Mesodermal cell (in vitro differentiated cells): ENCODE data around the gene RAB36.

Experiments used
- H3K27ac ChIP-seq: 2 replicates; pipeline ENCODE4 v1.7.0; 2013; ENCODE audit warnings: mild to moderate bottlenecking, low read depth, low read length, moderate library complexity; ENCODE audit not compliant: severe bottlenecking
- H3K36me3 ChIP-seq: 2 replicates; pipeline ENCODE4 v1.7.1; 2013; ENCODE audit warnings: mild to moderate bottlenecking, low read length, moderate library complexity; ENCODE audit not compliant: control insufficient read depth, insufficient read depth
- H3K4me1 ChIP-seq: one replicate; pipeline ENCODE4 v1.7.1; 2013; ENCODE audit warnings: mild to moderate bottlenecking, low read length; ENCODE audit not compliant: insufficient read depth, control insufficient read depth, poor library complexity, severe bottlenecking
- H3K4me3 ChIP-seq: 2 replicates; pipeline ENCODE4 v1.7.0; 2013; ENCODE audit warnings: low read length, control low read depth, mild to moderate bottlenecking; ENCODE audit not compliant: insufficient read depth, poor library complexity, severe bottlenecking; ENCODE audit errors: extremely low read depth
- H3K9me3 ChIP-seq: 2 replicates; pipeline ENCODE4 v1.7.1; 2013; ENCODE audit warnings: mild to moderate bottlenecking, low read length, moderate library complexity; ENCODE audit not compliant: control insufficient read depth
- WGBS, 2 experiments: methylation state at CpG; one replicate each; pipeline ENCODE4 v1.1.5; 2013; ENCODE audit warnings: missing lambda C conversion rate in 2 of 2; ENCODE audit not compliant: insufficient coverage in 2 of 2; 5-methylcytosine and 5-hydroxymethylcytosine counted together

Gene RAB36

GRCh38 chr22:23166042-23166831 lies 21.0 kb downstream of the RAB36 start:
- H3K4me1 ChIP-seq, result no peaks in the 10 kb centered on the region
- H3K9me3 ChIP-seq, result no peaks in the 10 kb centered on the region
- 79 to 95% methylated on average over 3 to 4 of the region's 6 CpGs for WGBS, 2 experiments
- no peaks in the 10 kb centered on the region for H3K36me3 ChIP-seq
- H3K4me3 ChIP-seq, result no peak overlapping the region
- no peak overlapping the region for H3K27ac ChIP-seq

DNA sequence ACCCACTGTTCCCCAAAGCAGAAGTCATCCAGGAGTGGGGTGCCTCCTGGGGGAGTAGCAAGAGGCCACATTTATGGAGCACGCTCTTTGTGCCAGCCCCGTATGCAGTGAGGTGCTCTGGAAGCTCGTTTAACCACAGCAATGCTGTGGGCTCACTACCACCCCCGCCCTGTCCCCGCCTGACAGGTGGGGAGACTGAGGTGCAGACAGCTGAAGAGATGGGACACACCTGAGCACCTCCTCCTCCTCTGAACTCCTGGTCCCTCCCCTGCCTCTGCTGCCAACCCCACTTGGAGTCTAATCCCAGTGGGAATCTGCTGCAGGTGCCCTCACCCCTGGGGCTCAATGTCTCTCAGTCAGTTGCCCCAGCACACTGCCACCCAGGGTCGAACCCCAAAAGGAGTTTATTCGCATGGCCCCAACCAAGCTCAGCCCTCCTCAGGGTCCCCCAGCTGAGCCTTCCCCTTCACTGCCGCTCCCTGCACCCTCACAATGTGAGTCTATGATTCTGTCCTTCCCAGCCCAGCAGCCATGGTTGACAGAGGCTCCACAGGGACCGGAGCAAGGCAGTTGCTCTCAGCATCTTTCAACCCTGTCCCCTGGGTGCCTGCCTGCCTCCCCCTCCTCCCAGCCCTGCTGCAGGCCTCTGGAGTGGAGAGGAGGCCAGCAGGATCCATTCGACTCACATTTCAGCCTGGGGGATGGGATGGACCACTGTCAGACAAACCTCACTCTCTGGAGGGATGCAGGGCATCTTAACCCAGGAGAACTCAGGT lies 21.8 kb downstream of the RAB36 start:
- no peaks in the 10 kb centered on the region for H3K4me1 ChIP-seq
- H3K4me3 ChIP-seq, result no peak overlapping the region
- H3K9me3 ChIP-seq, result no peaks in the 10 kb centered on the region
- no peaks in the 10 kb centered on the region for H3K36me3 ChIP-seq
- WGBS, 2 experiments, result 78 to 86% methylated on average over 8 of the region's 10 CpGs
- no peak overlapping the region for H3K27ac ChIP-seq

DNA sequence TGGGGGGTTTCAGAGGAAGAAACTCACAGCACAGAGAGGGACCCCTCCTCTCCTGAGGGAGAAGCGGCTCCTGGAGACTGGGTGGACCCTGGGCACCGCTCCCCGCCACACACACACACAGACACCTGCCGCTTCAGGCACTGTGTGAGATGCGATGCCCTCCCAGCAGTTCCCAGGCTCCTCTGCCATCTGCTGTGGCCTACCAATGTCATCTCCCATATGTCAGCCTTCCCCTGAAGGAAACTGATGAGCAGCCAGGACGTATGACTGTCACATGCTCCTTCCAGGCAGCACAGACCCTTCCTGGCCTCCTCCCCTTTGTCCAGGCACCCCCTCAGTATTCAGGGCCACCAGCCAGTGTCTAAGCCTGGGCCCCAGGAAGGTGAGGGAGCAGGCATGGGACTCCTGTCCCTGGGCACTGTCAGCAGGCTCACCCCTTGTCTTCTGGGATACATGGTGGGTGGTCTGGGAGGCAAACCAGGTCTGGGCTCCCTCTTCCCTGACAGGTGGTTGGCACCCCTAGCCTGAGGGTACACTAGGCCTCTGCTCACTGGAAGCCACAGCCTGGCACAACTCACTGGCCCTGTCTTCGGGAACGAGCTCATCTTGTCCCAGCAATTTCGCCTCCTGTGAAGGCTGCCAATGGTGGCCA lies 23.2 kb downstream of the RAB36 start:
- H3K36me3 ChIP-seq, result no peaks in the 10 kb centered on the region
- H3K4me1 ChIP-seq, result no peaks in the 10 kb centered on the region
- no peak overlapping the region for H3K27ac ChIP-seq
- 90 to 94% methylated on average over 9 of the region's 9 CpGs for WGBS, 2 experiments
- H3K9me3 ChIP-seq, result no peaks in the 10 kb centered on the region
- H3K4me3 ChIP-seq, result no peak overlapping the region

- 60 to 80% methylated on average over 1 to 4 of the region's 4 CpGs for WGBS, 2 experiments
- no peak overlapping the region for H3K27ac ChIP-seq
- H3K4me3 ChIP-seq, result no peak overlapping the region
- H3K36me3 ChIP-seq, result no peaks in the 10 kb centered on the region
- no peaks in the 10 kb centered on the region for H3K4me1 ChIP-seq
- no peaks in the 10 kb centered on the region for H3K9me3 ChIP-seq
These were observed 23.7 kb downstream of the RAB36 start for GRCh38 chr22:23169043-23169406.

DNA sequence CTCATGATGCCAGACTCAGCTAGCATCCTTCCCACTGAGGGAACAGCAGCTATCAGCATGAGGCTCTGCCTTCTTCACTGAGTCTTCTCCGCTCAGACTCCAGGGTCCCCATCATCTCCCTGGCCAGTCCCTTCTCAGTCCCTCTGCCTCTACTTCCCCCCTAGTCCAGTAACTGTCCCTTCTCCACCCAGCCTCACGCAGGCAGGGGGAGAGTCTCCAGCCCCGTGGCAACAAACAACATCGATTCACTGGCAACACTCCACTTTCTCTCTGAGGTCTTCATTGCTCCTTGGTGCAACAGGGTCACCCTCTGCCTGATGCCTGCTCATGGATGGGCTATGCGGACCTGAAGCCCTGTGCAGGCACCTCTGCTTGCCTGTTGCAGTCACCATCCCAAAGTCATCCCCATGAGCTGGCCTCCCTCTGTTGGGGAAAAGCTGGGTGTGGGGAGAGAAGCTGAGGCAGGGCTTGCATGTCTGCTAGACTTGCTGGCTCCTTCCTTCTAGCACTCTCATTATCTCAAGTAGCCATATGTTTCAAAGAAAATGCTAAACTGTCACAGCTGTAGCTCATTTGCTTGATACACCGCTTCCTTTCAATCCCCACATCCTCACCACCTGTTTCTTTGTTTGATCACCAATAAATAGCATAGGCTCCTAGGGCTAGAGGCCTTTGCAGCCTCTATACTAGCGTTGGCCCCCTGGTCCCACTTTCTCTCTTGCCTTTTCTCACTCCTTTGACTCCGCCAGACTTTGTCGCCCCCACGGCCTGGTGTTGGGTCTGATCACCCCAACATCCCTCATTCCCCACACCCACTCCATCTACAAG lies 30.8 kb downstream of the RAB36 start:
- WGBS, 2 experiments, result 85 to 92% methylated on average over 8 to 9 of the region's 10 CpGs
- no peak overlapping the region for H3K4me3 ChIP-seq
- peaks cover 16% of the 10 kb centered on the region for H3K9me3 ChIP-seq
- H3K4me1 ChIP-seq, result peaks cover 8% of the 10 kb centered on the region
- H3K27ac ChIP-seq, result no peak overlapping the region
- H3K36me3 ChIP-seq, result no peaks in the 10 kb centered on the region

GRCh38 chr22:23176645-23177027 lies 31.4 kb downstream of the RAB36 start:
- no peak overlapping the region for H3K4me3 ChIP-seq
- H3K27ac ChIP-seq, result no peak overlapping the region
- H3K9me3 ChIP-seq, result peaks cover 16% of the 10 kb centered on the region
- H3K4me1 ChIP-seq, result peaks cover 8% of the 10 kb centered on the region
- H3K36me3 ChIP-seq, result peaks cover 3% of the 10 kb centered on the region
- WGBS, 2 experiments, result 85 to 86% methylated on average over 9 of the region's 9 CpGs

- H3K9me3 ChIP-seq, result peaks cover 16% of the 10 kb centered on the region
- H3K36me3 ChIP-seq, result peaks cover 8% of the 10 kb centered on the region
- no peak overlapping the region for H3K4me3 ChIP-seq
- H3K4me1 ChIP-seq, result peaks cover 8% of the 10 kb centered on the region
- H3K27ac ChIP-seq, result no peak overlapping the region
- WGBS, 2 experiments, result 94 to 100% methylated on average over 1 to 4 of the region's 4 CpGs
These were observed 31.9 kb downstream of the RAB36 start for GRCh38 chr22:23177197-23177596.

GRCh38 chr22:23178512-23179254 lies 33.4 kb downstream of the RAB36 start:
- Histone ChIP-seq H3K27ac (no peak overlapping the region), H3K4me1 (peaks cover 16% of the 10 kb centered on the region), H3K4me3 (no peak overlapping the region), H3K36me3 (peaks cover 13% of the 10 kb centered on the region), H3K9me3 (peaks cover 16% of the 10 kb centered on the region)
- 22 to 34% methylated on average over 5 to 7 of the region's 9 CpGs for WGBS, 2 experiments

DNA sequence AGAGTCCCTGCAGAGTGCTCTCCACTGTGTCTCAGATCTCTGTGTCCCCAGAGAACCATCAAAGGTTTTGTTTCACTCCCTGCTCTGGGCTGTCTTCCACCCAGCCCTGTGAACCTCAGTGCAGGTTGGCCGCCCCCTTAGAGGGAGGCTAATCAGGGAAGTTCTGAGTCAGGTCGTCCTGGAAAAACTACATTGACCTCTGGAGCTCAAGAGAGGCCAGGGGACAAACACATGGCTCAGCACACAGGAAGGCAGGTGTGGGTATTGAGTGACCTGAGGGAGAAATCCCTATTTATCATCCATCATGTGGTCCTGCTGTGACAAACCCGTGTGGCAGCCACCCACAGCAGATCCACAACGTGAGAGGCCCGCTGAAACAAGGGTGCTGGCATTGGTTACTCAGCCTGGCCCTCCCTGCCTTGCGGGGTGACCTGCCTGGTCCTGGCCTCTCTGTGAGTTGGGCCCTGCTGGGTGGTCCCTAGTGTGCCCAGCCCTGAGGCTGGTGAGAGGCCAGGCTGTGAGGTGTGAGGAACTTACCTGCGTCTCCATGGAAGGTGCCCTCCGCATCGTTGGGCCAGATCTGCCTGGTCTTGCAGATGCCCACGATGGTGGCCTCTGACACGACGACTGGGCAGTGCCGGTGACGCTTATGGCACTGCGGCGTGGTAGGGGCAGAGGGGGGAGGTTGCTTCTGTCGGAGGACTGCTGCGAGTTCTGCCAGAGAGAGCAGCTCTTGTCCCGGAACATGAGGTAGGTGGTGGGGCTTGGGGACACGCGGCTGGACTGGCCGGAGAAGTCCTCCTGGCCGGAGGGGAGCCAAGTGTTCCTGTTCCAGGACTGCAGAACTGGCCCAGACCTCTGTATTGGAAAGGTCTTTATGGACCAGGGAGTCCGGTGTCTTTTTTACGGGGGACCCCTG lies 34.4 kb downstream of the RAB36 start:
- H3K9me3 ChIP-seq, result peaks cover 16% of the 10 kb centered on the region
- peaks cover 25% of the 10 kb centered on the region for H3K4me1 ChIP-seq
- peak overlapping the region; percentile 16 for H3K4me3 ChIP-seq
- no peak overlapping the region for H3K27ac ChIP-seq
- peaks cover 22% of the 10 kb centered on the region for H3K36me3 ChIP-seq
- 68 to 74% methylated on average over 23 to 25 of the region's 25 CpGs for WGBS, 2 experiments
